G401 (cell line): ENCODE data around the gene KCNMA1. TPM values are rescaled to one million over a fixed set of nuclear protein-coding genes. Genes with fewer than 3 reads are reported as not detected.
"Not testable (repeated sequence)": the region's sequence is repeated elsewhere in the genome, so short reads cannot be mapped to it uniquely, and the experiment has no call there.

Experiments used
- DNase-seq: peaks from one replicate; pipeline ENCODE4 v3.0.0-alpha.2; 2015; ENCODE audit warnings: low spot score
- in situ Hi-C: cut with HindIII; loops from 2 replicates; pipeline ENCODE4 v1.10.0; 2016; ENCODE audit warnings: low sequenced_read_pairs, mixed read lengths
- total RNA-seq: library from RNA; depleted of rRNA; stranded (reverse); fragments of >200 nt; shearing (Covaris generic); gene quantifications from 2 replicates; pipeline ENCODE4 v1.2.3, GENCODE V29; 2014

KCNMA1 gene
- total RNA-seq, 1 experiment from 2014 or later = 0.81 TPM

GRCh38 chr10:77355844-77356243, 281.8 kb downstream of the KCNMA1 start:
- in situ Hi-C loops = no loop called here
- DNase-seq = no peak

- in situ Hi-C loops = no loop called here
- no peak for DNase-seq
Measured at GRCh38 chr10:77351386-77351785, 286.2 kb downstream of the KCNMA1 start.

- in situ Hi-C loops = no loop called here
- DNase-seq = no peak
Measured at GRCh38 chr10:77350711-77351119, 286.9 kb downstream of the KCNMA1 start.

- no peak for DNase-seq
- in situ Hi-C loops = no loop called here
Measured at GRCh38 chr10:77350134-77350533, 287.5 kb downstream of the KCNMA1 start.

GRCh38 chr10:77349226-77349625, 288.4 kb downstream of the KCNMA1 start:
- in situ Hi-C loops = no loop called here
- DNase-seq = no peak

- in situ Hi-C loops = no loop called here
- DNase-seq = no peak
Measured at GRCh38 chr10:77348751-77349150, 288.9 kb downstream of the KCNMA1 start.

GRCh38 chr10:77348082-77348481, 289.5 kb downstream of the KCNMA1 start:
- DNase-seq = no peak
- in situ Hi-C loops = no loop called here

- DNase-seq = no peak
- in situ Hi-C loops = no loop called here
Measured at GRCh38 chr10:77347052-77347451, 290.6 kb downstream of the KCNMA1 start.

- in situ Hi-C loops = no loop called here
Measured at GRCh38 chr10:77341055-77341454, 296.6 kb downstream of the KCNMA1 start.

GRCh38 chr10:77339872-77340271, 297.7 kb downstream of the KCNMA1 start:
- DNase-seq, in situ Hi-C loops: not testable (repeated sequence)

More at GRCh38 chr10:77341055-77341454, 296.6 kb downstream of the KCNMA1 start:
- no peak for DNase-seq

- no peak for DNase-seq
- in situ Hi-C loops = no loop called here
Measured at GRCh38 chr10:77339166-77339565, 298.4 kb downstream of the KCNMA1 start.

GRCh38 chr10:77338143-77338542, 299.5 kb downstream of the KCNMA1 start:
- DNase-seq = no peak
- in situ Hi-C loops = no loop called here

GRCh38 chr10:77334501-77334900, 303.1 kb downstream of the KCNMA1 start:
- in situ Hi-C loops = no loop called here
- DNase-seq = no peak

- DNase-seq = no peak
- in situ Hi-C loops = no loop called here
Measured at GRCh38 chr10:77333610-77334340, 303.8 kb downstream of the KCNMA1 start.

- no peak for DNase-seq
- in situ Hi-C loops = no loop called here
Measured at GRCh38 chr10:77332256-77332655, 305.4 kb downstream of the KCNMA1 start.

GRCh38 chr10:77328272-77328816, 309.3 kb downstream of the KCNMA1 start:
- DNase-seq = peak; percentile 1
- in situ Hi-C loops = no loop called here

GRCh38 chr10:77325233-77325537, 312.4 kb downstream of the KCNMA1 start:
- no peak for DNase-seq
- in situ Hi-C loops = no loop called here

- DNase-seq = no peak
Measured at GRCh38 chr10:77321838-77322237, 315.8 kb downstream of the KCNMA1 start.

GRCh38 chr10:77320971-77321471, 316.6 kb downstream of the KCNMA1 start:
- in situ Hi-C loops = no loop called here

More at GRCh38 chr10:77321838-77322237, 315.8 kb downstream of the KCNMA1 start:
- in situ Hi-C loops = no loop called here

GRCh38 chr10:77319557-77319956, 318.1 kb downstream of the KCNMA1 start:
- DNase-seq = no peak
- in situ Hi-C loops = no loop called here

More at GRCh38 chr10:77320971-77321471, 316.6 kb downstream of the KCNMA1 start:
- no peak for DNase-seq

- DNase-seq = no peak
Measured at GRCh38 chr10:77318739-77319138, 318.9 kb downstream of the KCNMA1 start.

More at GRCh38 chr10:77318739-77319138, 318.9 kb downstream of the KCNMA1 start:
- in situ Hi-C loops = no loop called here
